Activated CD4-positive, alpha-beta T cell treated with anti-CD3 and anti-CD28 coated beads, Interleukin-2, amount 10 ng/mL, durations not matched to agents 24 days and 14 days (primary cell): Measurements from ENCODE around the gene ZSWIM5. TPM values are rescaled to one million over a fixed set of nuclear protein-coding genes. Genes with fewer than 3 reads are reported as not detected.

Experiments used
- DNase-seq: peaks from one replicate; pipeline ENCODE4 v3.0.0; 2022
- H3K27ac Mint-ChIP-seq: one replicate; pipeline ENCODE4 v1.8.0; 2022; ENCODE audit warnings: mild to moderate bottlenecking, mixed read lengths
- H3K27me3 Mint-ChIP-seq: one replicate; pipeline ENCODE4 v1.8.0; 2022; ENCODE audit warnings: mixed read lengths
- H3K36me3 Mint-ChIP-seq: one replicate; pipeline ENCODE4 v1.8.0; 2022; ENCODE audit warnings: low read depth, mild to moderate bottlenecking, mixed read lengths
- H3K4me1 Mint-ChIP-seq: one replicate; pipeline ENCODE4 v1.8.0; 2021; ENCODE audit warnings: mixed read lengths
- H3K4me3 Mint-ChIP-seq: one replicate; pipeline ENCODE4 v1.8.0; 2022; ENCODE audit warnings: mild to moderate bottlenecking, moderate library complexity, mixed read lengths
- H3K9me3 Mint-ChIP-seq: one replicate; pipeline ENCODE4 v1.8.0; 2021; ENCODE audit warnings: mixed read lengths
- intact Hi-C: fragments of 100-400 bp; cut with micrococcal nuclease; formaldehyde crosslinking; loops from one replicate; pipeline ENCODE4 v1.15.1; 2023
- total RNA-seq: library from RNA; stranded (reverse); gene quantifications from 2 replicates; pipeline ENCODE4 v1.2.3, GENCODE V29; 2022

ZSWIM5 gene
- total RNA-seq, 1 donor from 2014 or later, result 0.14 TPM

DNA sequence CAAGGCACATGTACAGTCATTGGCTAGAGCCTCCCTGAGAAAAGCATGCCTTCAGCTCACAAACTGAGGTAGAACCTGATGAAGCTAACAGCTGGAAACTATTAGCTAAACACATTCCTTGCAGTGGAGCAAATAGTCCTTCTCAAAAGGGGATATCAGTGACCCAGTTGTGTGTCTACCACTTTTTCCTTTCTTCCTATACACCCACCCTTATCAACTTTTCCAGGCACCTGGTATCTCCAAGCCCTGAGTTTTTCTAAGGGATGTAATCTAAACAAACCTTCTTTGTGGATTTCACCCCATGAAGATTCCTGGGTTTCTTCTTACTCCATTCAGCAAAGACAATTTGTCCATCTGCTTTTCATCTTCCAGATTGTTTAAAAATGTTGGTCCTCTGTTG is 10.5 kb upstream of the ZSWIM5 start:
- no peak overlapping the region for H3K27ac Mint-ChIP-seq
- no peaks in the 10 kb centered on the region for H3K4me1 Mint-ChIP-seq
- no peaks in the 10 kb centered on the region for H3K36me3 Mint-ChIP-seq
- peaks cover 2% of the 10 kb centered on the region for H3K27me3 Mint-ChIP-seq
- no peak for DNase-seq
- intact Hi-C loops, result no loop called here
- peaks cover 4% of the 10 kb centered on the region for H3K9me3 Mint-ChIP-seq
- no peak overlapping the region for H3K4me3 Mint-ChIP-seq

DNA sequence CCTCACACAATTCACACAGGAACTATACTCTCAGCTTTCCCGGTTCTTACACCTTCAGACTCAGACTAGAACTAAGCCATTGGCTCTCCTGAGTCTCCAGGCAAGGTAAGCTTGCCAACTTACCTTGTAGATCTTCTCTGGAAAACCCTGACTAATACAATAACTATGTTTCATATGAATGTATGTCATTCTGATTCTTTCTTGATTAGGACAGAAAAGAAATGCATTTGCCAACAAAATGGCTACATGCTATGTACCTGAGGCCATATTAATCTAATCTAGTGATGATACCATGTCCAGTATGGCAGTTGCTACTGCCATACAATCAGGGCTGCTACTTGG is 9.8 kb upstream of the ZSWIM5 start:
- Mint-ChIP-seq H3K9me3 (peaks cover 4% of the 10 kb centered on the region), H3K27ac (no peak overlapping the region), H3K36me3 (no peaks in the 10 kb centered on the region), H3K27me3 (peaks cover 2% of the 10 kb centered on the region), H3K4me1 (no peaks in the 10 kb centered on the region), H3K4me3 (no peak overlapping the region)
- DNase-seq, result no peak
- intact Hi-C loops, result no loop called here

DNA sequence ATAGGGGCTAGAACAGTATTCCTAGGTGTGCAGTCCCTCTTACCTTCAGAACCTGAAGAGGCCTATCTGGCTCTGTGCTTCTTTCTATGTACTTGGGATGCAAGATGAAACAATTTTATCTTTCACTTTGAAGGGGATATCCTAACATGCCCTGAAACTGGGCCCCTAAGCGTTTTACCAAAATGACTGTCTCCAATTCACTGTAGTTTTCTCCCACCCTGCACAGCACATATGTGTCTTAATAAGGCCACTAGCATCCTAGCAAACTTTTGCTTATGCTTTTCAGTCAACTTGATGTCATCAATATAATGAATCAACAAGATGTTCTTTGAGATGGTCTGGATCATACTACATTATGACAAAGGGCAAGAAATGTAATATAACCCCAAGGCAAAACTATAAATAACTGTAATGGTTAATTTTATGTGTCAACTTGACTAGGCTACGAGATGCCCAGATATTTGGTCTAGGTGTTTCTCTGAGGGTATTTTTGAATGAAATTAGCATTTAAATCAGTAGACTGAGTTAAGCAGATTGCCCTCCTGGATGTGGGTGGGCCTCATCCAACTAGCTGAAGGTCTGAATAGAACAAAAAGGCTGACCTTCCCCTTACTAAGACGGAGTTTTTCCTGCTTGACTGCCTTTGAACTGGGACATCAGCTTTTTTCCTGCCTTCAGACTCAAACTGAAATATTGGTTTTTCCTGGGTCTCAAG is 9.2 kb upstream of the ZSWIM5 start:
- H3K27ac Mint-ChIP-seq, result no peak overlapping the region
- H3K27me3 Mint-ChIP-seq, result peaks cover 2% of the 10 kb centered on the region
- H3K4me3 Mint-ChIP-seq, result no peak overlapping the region
- intact Hi-C loops, result no loop called here
- H3K4me1 Mint-ChIP-seq, result no peaks in the 10 kb centered on the region
- H3K36me3 Mint-ChIP-seq, result no peaks in the 10 kb centered on the region
- H3K9me3 Mint-ChIP-seq, result peaks cover 4% of the 10 kb centered on the region
- no peak for DNase-seq

DNA sequence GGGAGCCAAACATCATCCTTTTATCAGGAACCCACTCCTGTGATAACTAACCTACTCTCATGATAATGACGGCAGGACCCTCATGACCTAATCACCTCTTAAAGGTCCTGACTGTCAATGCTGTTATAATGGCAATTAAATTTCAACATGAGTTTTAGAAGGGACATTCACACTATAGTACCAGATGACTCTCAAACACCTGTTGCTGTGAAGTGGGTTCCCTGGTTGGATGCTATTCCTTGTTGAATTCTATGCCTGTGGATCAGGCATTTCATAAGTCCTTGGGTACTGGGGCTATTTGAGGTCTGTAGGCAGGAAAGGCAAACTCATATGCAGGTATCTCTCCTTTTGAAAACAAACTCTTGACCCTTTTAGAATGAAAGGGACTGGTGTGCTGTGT is 7.5 kb upstream of the ZSWIM5 start:
- Mint-ChIP-seq H3K27me3 (peaks cover 10% of the 10 kb centered on the region), H3K4me1 (no peaks in the 10 kb centered on the region), H3K36me3 (no peaks in the 10 kb centered on the region), H3K27ac (no peak overlapping the region), H3K4me3 (no peak overlapping the region), H3K9me3 (peaks cover 4% of the 10 kb centered on the region)
- DNase-seq, result no peak
- intact Hi-C loops, result no loop called here

DNA sequence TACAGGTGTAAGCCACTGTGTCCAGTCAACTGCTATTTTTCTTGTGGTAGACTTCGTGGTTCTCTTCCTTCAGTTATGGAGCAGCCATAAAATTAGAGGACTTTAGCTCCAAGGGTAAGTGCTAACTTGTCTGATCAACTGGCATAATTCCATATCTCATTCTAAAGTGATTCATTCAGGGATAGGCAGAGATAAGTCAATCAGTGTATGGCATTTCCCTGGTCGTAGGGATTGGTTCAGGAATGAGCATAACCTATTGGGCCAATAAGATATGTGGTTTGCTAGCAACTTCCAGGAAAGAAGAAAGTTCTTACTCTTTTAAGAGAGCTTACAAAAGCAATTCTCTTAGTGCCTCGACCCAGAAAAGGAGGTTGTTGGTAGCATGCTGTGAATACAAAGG is 4.7 kb upstream of the ZSWIM5 start:
- H3K9me3 Mint-ChIP-seq, result peaks cover 4% of the 10 kb centered on the region
- intact Hi-C loops, result no loop called here
- no peak overlapping the region for H3K4me3 Mint-ChIP-seq
- H3K27me3 Mint-ChIP-seq, result peaks cover 23% of the 10 kb centered on the region
- H3K36me3 Mint-ChIP-seq, result no peaks in the 10 kb centered on the region
- H3K4me1 Mint-ChIP-seq, result peaks cover 8% of the 10 kb centered on the region
- no peak for DNase-seq
- no peak overlapping the region for H3K27ac Mint-ChIP-seq

DNA sequence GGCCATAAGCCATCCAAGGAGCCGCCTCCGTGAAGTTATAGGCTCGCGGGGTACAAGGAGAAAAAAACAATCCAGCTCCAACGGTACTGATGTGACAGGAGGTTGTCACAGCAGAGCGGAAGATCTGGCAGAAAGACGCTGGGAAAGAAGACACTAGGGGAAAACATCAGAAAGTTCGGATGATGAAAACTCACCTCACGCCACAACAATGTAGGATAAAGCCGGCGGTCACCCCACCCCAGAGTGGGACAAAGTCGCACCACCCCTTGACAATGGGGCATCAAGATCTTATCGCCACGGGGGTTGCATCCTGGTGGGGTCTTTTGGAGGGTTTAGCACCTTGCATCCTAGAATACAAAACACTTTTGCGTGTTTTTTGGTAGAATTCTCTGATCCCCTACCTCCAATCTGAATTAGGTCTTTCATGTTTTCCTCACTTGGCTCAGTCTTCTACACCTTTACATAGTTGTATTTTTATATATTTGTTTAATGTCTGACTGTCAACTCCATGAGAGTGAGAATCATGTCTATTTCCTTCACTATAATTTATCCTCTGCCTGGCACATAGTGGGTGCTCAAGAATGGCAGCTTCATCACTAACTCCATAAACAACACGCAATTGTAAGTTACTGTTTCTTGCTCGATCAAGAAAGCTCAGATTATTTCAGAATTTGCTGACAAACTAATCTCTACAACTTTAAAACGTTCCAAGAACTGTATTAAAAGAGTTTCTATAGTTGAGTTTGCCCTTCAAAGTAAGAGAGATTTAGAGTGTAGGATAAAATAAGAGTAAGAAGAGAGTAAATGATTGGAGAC is 611 bp upstream of the ZSWIM5 start:
- Mint-ChIP-seq H3K4me1 (peaks cover 12% of the 10 kb centered on the region), H3K27me3 (peaks cover 48% of the 10 kb centered on the region), H3K27ac (peak overlapping the region; percentile 17), H3K36me3 (peaks cover 1% of the 10 kb centered on the region), H3K9me3 (no peaks in the 10 kb centered on the region), H3K4me3 (peak overlapping the region; percentile 90)
- intact Hi-C loops, result loop anchor here (1.0 to 2.0 kb wide), 2 partner anchors 96 to 194 kb away; partner anchors contain the start of gene UROD
- no peak for DNase-seq

DNA sequence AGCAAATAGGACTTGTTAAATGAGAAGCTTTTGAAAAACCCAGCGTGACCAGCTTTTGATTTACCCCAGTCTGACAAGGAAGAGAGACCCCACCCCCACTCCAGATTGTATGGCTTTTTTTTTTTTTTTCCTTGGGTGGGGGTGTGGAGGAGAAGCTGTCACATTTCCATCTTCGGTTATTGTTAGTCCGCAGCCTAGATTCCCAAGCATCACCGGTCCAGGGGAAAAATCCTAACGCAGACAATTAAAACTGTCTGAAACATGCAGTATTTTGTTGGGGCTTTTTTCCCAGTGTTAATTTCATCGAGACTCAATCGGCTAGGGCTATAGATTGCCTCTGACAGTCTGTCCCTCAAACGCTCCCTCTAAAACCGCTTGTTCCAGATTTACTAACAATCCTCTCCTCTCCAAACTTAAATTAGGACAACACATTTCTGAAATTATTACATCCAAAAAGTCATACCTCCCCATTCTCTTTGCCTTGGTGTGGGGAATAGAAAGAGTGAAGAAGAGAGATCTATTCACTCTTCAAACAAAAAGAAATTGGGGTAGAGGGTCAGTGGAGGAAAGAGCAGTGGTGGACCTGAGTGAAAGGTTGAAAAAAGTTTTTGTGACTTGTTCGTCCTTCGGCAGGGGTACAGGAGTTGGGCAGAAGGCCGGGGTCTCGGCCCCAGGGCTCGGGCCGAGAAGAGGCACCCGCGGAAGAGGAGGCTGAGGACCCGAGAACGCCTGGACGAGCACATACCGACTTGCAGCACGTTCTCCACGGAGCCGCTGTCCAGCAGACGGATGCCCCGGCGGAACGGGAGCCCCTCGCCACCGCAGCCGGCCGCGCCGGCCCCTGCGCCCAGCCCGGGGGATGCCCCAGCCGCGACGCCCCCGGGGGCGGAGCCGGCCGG is 1.1 kb downstream of the ZSWIM5 start:
- Mint-ChIP-seq H3K27ac (peak overlapping the region; percentile 57), H3K27me3 (peaks cover 56% of the 10 kb centered on the region), H3K9me3 (no peaks in the 10 kb centered on the region), H3K4me1 (peaks cover 12% of the 10 kb centered on the region), H3K4me3 (peak overlapping the region; percentile 81), H3K36me3 (peaks cover 1% of the 10 kb centered on the region)
- DNase-seq, result peak; percentile 67
- intact Hi-C loops, result no loop called here

DNA sequence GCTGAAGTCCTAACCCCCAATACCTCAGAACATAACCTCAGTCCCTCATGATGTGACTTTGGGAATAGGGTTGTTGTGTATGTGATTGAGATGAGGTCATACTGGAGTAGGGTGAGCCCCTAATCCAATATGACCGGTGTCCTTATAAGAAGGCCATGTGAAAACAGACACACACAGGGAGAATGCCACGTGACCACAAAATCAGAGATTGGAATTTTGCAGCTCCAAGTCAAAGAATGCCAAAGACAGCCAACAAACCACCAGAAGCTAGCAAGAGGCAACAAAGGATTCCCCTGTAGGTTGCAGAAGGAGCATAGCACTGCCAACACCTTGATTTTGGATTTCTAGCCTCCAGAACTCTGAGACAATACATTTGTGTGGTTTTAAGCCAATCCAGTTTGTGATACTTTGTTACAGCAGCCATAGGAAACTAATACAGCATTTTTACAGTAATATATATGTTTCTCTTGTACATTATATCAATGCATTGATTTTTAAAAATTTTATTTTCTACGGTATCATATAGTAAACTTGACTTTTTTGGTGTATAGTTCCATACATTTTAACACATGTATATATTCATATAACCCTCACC is 5.4 kb downstream of the ZSWIM5 start:
- peaks cover 46% of the 10 kb centered on the region for H3K27me3 Mint-ChIP-seq
- H3K36me3 Mint-ChIP-seq, result peaks cover 1% of the 10 kb centered on the region
- intact Hi-C loops, result no loop called here

DNA sequence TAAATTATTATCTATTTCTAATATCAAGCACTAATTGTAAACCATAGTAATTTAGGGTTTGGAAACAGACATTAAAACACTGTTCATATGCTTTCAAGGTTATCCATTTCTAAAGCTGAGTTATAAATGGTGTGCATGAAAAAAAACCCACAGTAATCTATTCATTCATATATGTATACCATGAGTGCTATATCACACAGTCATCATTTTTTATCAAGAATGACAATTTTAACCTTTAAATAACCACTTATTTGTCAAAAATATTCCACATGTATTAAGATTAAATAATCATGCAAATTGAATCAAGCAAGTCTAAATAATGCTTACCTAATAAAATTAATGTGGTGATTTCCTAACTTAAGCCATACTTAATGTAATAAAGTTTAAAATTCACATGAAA is 6.0 kb downstream of the ZSWIM5 start:
- Mint-ChIP-seq H3K27me3 (peaks cover 45% of the 10 kb centered on the region), H3K9me3 (no peaks in the 10 kb centered on the region), H3K4me1 (peaks cover 3% of the 10 kb centered on the region), H3K27ac (no peak overlapping the region), H3K4me3 (no peak overlapping the region), H3K36me3 (peaks cover 1% of the 10 kb centered on the region)
- intact Hi-C loops, result no loop called here
- no peak for DNase-seq

More for the DNA sequence above, 5.4 kb downstream of the ZSWIM5 start:
- Mint-ChIP-seq H3K27ac (no peak overlapping the region), H3K4me3 (no peak overlapping the region), H3K4me1 (peaks cover 4% of the 10 kb centered on the region), H3K9me3 (no peaks in the 10 kb centered on the region)
- no peak for DNase-seq

DNA sequence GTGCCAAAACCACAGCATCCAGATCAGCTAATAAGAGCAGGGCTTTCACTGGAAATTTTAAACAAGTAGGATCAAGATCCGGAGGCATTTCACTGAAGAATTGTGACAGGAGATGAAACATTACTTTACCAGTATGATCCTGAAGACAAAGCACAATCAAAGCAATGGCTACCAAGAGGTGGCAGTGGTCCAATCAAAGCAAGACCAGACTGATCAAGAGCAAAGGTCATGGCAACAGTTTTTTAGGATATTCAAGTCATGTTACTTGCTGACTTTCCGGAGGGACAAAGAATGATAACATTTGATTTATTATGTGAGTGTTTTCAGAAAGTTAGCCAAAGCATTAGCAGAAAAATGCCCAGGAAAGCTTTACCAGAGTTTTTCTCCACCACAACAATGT is 8.2 kb downstream of the ZSWIM5 start:
- Mint-ChIP-seq H3K4me3 (no peak overlapping the region), H3K27me3 (peaks cover 26% of the 10 kb centered on the region), H3K4me1 (no peaks in the 10 kb centered on the region), H3K36me3 (no peaks in the 10 kb centered on the region), H3K9me3 (no peaks in the 10 kb centered on the region), H3K27ac (no peak overlapping the region)
- DNase-seq, result no peak
- intact Hi-C loops, result no loop called here

DNA sequence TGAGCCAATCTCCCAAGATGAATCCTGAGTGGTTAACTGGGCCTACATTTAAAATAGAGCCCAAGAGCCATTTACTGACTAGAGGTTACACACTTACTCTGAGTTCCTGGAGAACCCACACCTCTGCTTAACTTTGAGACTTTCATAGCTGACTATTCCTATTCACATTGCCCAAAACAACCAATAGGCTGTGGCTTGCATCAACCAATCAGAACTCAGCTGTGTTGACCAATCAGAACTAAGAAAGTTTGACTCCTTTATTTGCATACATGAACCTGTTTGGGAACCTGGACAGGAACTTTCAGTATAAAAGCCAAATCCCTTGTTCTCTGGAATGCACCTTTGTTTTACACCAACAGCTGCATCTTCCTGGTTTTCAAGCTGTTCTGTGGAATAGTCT is 9.5 kb downstream of the ZSWIM5 start:
- Mint-ChIP-seq H3K36me3 (no peaks in the 10 kb centered on the region), H3K27ac (no peak overlapping the region), H3K4me1 (no peaks in the 10 kb centered on the region), H3K27me3 (peaks cover 23% of the 10 kb centered on the region), H3K4me3 (no peak overlapping the region), H3K9me3 (no peaks in the 10 kb centered on the region)
- intact Hi-C loops, result no loop called here
- DNase-seq, result no peak

DNA sequence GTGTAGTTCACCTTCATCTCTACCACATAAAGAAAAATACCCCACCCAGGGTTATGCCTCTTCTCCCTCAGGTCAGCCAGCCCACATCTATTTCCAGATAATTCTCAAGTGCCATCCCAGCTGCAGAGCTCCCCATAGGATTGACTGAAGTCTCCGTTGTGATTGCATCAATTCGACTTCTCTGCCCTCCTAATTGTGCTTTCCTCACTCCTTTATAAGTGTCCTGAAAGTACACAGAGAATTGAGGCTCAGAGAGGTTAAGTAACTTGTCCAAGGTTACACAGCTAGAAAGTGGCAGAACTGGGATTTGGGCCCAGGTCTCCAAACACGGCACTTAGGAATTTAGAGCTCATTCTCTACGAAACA is 15.0 kb downstream of the ZSWIM5 start:
- no peak overlapping the region for H3K27ac Mint-ChIP-seq
- no peak for DNase-seq
- no peaks in the 10 kb centered on the region for H3K36me3 Mint-ChIP-seq
- peaks cover 3% of the 10 kb centered on the region for H3K27me3 Mint-ChIP-seq
- intact Hi-C loops, result no loop called here
- H3K9me3 Mint-ChIP-seq, result no peaks in the 10 kb centered on the region
- H3K4me1 Mint-ChIP-seq, result no peaks in the 10 kb centered on the region
- H3K4me3 Mint-ChIP-seq, result no peak overlapping the region

DNA sequence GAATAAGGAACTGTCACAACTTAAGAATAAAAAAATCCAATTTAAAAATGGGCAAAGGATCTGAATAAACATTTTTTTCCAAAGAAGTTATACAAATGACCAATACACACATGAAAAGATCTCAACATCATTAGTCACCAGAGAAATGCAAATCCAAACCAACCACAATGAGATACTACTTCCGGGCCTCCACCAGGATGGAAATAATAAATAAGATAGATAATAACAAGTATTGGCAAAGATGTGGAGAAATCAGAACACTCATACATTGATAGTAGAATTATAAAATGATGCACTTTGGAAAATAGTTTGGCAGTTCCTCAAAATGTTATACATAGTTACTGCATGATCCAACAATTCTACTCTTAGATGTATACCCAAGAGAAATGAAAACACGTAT is 18.7 kb downstream of the ZSWIM5 start:
- H3K4me1 Mint-ChIP-seq, result no peaks in the 10 kb centered on the region
- no peaks in the 10 kb centered on the region for H3K36me3 Mint-ChIP-seq
- intact Hi-C loops, result no loop called here
- no peaks in the 10 kb centered on the region for H3K9me3 Mint-ChIP-seq
- no peak overlapping the region for H3K4me3 Mint-ChIP-seq
- DNase-seq, result no peak
- H3K27me3 Mint-ChIP-seq, result no peaks in the 10 kb centered on the region
- H3K27ac Mint-ChIP-seq, result no peak overlapping the region
